ENCODE data around the gene DOCK11. TPM values are rescaled to one million over a fixed set of nuclear protein-coding genes. Genes with fewer than 3 reads are reported as not detected.

The DOCK11 gene
- total and polyA plus RNA-seq, 9 of the 15 experiments (the other 6 are each of a cell fraction or from before 2014, with no cell fraction given): 41.8 to 77.8 (median 50.9) TPM

- peak; percentile 8; the same call in 1 of the 2 replicates for TF ChIP-seq PKNOX1 (IDR thresholded peaks at IDR 0.05)
- peak; percentile 35 for TF ChIP-seq DACH1 (IDR thresholded peaks at IDR 0.05; ENCODE audit: partially characterized antibody)
- TF ChIP-seq TAF9B (IDR thresholded peaks at IDR 0.05; ENCODE audit: partially characterized antibody): no peak
- TF ChIP-seq PURB (CRISPR knock-in tag; IDR thresholded peaks at IDR 0.05; ENCODE audit: low read depth): no peak
- TF ChIP-seq ZNF134 (CRISPR knock-in tag; conservative IDR thresholded peaks at IDR 0.05): no peak
- TF ChIP-seq PTBP1 (IDR thresholded peaks at IDR 0.05; ENCODE audit: low read depth, low read length): no peak
- no peak for TF ChIP-seq SRSF1 (IDR thresholded peaks at IDR 0.05; ENCODE audit: low read depth, low read length)
- no peak for TF ChIP-seq ARHGAP35 (IDR thresholded peaks at IDR 0.05; ENCODE audit: partially characterized antibody)
- TF ChIP-seq SRSF3 (IDR thresholded peaks at IDR 0.05; ENCODE audit: insufficient read depth, low read length): no peak
- TF ChIP-seq RFX7 (CRISPR knock-in tag; IDR thresholded peaks at IDR 0.05): no peak
- no peak for TF ChIP-seq CHD1 (IDR thresholded peaks at IDR 0.05; ENCODE audit: low read length)
- no peak for TF ChIP-seq E2F6 (IDR thresholded peaks at IDR 0.05; ENCODE audit: borderline replicate concordance in 1 of 2, extremely low read depth in 1 of 2, insufficient read depth in 1 of 2, insufficient read length in 1 of 2, low read depth in 1 of 2, low read length in 1 of 2, poor library complexity in 1 of 2, severe bottlenecking in 1 of 2)
- 0 out of 2 replicates have a peak, but pooled peaks have one; percentile 18 for TF ChIP-seq ELF1 (tag; IDR thresholded peaks at IDR 0.05)
- no peak; the same call in 1 of the 2 replicates for TF ChIP-seq LEF1 (IDR thresholded peaks at IDR 0.05)
- TF ChIP-seq ERF (CRISPR knock-in tag; IDR thresholded peaks at IDR 0.05): no peak
- TF ChIP-seq HMG20B (CRISPR knock-in tag; IDR thresholded peaks at IDR 0.05): no peak
- TF ChIP-seq L3MBTL2 (IDR thresholded peaks at IDR 0.05): no peak
- TF ChIP-seq ZNF165 (CRISPR knock-in tag; IDR thresholded peaks at IDR 0.05; ENCODE audit: borderline replicate concordance): no peak
- no peak for TF ChIP-seq ZNF384 (IDR thresholded peaks at IDR 0.05; ENCODE audit: low read depth, low read length)
- no peak for TF ChIP-seq HSF4 (CRISPR knock-in tag; IDR thresholded peaks at IDR 0.05; ENCODE audit: borderline replicate concordance)
- no peak for TF ChIP-seq TCF7 (IDR thresholded peaks at IDR 0.05; ENCODE audit: borderline replicate concordance)
- TF ChIP-seq ZNF655 (CRISPR knock-in tag; IDR thresholded peaks at IDR 0.05): no peak
- no peak for TF ChIP-seq FOXK2 (conservative IDR thresholded peaks at IDR 0.05 in 1 of 2, IDR thresholded peaks at IDR 0.05 in 1 of 2; ENCODE audit: low read depth in 2 of 2)
- TF ChIP-seq CCNT2 (IDR thresholded peaks at IDR 0.05; ENCODE audit: borderline replicate concordance, extremely low read depth, insufficient read length, low read depth, low read length): peak; percentile 42
- no peak; a peak in 1 of 4 replicates for TF ChIP-seq RAD21 (CRISPR knock-in tag; conservative IDR thresholded peaks at IDR 0.05 in 1 of 2, IDR thresholded peaks at IDR 0.05 in 1 of 2)
- no peak for TF ChIP-seq ILF3 (IDR thresholded peaks at IDR 0.05; ENCODE audit: borderline replicate concordance)
- no peak for TF ChIP-seq HDAC6 (IDR thresholded peaks at IDR 0.05; ENCODE audit: low read depth, low read length)
- TF ChIP-seq GABPB1 (CRISPR knock-in tag; IDR thresholded peaks at IDR 0.05): no peak
- TF ChIP-seq ZFP36 (IDR thresholded peaks at IDR 0.05; ENCODE audit: low read depth, low read length, partially characterized antibody): no peak
Measured at GRCh38 chrX:118565853-118566252, 70.2 kb downstream of the DOCK11 start (continued).
